GM18909 (cell line): ENCODE measurements around the gene KIF26B.
"Not testable (repeated sequence)": the region's sequence is repeated elsewhere in the genome, so short reads cannot be mapped to it uniquely, and the experiment has no call there.

Source experiments
- ATAC-seq: cut with Tn5 transposase; IDR thresholded peaks from one replicate; pipeline ENCODE4 v1.9.1; 2021; ENCODE audit warnings: mild to moderate bottlenecking; ENCODE audit not compliant: unreplicated experiment, poor library complexity

The KIF26B gene

GRCh38 chr1:245700631-245701030 is 545.8 kb downstream of the KIF26B start:
- no peak for ATAC-seq

GRCh38 chr1:245701631-245702030 is 546.8 kb downstream of the KIF26B start:
- ATAC-seq: no peak

- no peak for ATAC-seq
Observed at GRCh38 chr1:245702346-245702745, 547.6 kb downstream of the KIF26B start.

GRCh38 chr1:245704341-245704740 is 549.6 kb downstream of the KIF26B start:
- ATAC-seq: no peak

GRCh38 chr1:245704765-245705164 is 550.0 kb downstream of the KIF26B start:
- ATAC-seq: no peak

- ATAC-seq: no peak
Observed at GRCh38 chr1:245707941-245708340, 553.2 kb downstream of the KIF26B start.

- no peak for ATAC-seq
Observed at GRCh38 chr1:245710961-245711903, 556.4 kb downstream of the KIF26B start.

- ATAC-seq: not testable (repeated sequence)
Observed at GRCh38 chr1:245714027-245714426, 559.2 kb downstream of the KIF26B start.

- no peak for ATAC-seq
Observed at GRCh38 chr1:245715291-245715701, 560.5 kb downstream of the KIF26B start.

GRCh38 chr1:245715970-245716369 is 561.2 kb downstream of the KIF26B start:
- no peak for ATAC-seq

- ATAC-seq: no peak
Observed at GRCh38 chr1:245716561-245716960, 561.8 kb downstream of the KIF26B start.

GRCh38 chr1:245717611-245718010 is 562.8 kb downstream of the KIF26B start:
- ATAC-seq: no peak

GRCh38 chr1:245718123-245718522 is 563.3 kb downstream of the KIF26B start:
- ATAC-seq: no peak

- no peak for ATAC-seq
Observed at GRCh38 chr1:245718951-245719350, 564.2 kb downstream of the KIF26B start.

- no peak for ATAC-seq
Observed at GRCh38 chr1:245721488-245721887, 566.7 kb downstream of the KIF26B start.

- not testable (repeated sequence) for ATAC-seq
Observed at GRCh38 chr1:245728035-245728434, 573.2 kb downstream of the KIF26B start.

GRCh38 chr1:245730801-245731200 is 576.0 kb downstream of the KIF26B start:
- ATAC-seq: no peak

- ATAC-seq: not testable (repeated sequence)
Observed at GRCh38 chr1:245740336-245740735, 585.6 kb downstream of the KIF26B start.

- ATAC-seq: no peak
Observed at GRCh38 chr1:245742896-245743295, 588.1 kb downstream of the KIF26B start.

- no peak for ATAC-seq
Observed at GRCh38 chr1:245748240-245748639, 593.5 kb downstream of the KIF26B start.

- no peak for ATAC-seq
Observed at GRCh38 chr1:245748646-245749045, 593.9 kb downstream of the KIF26B start.

- no peak for ATAC-seq
Observed at GRCh38 chr1:245749053-245749452, 594.3 kb downstream of the KIF26B start.
